ENCODE results near the gene MFNG.
"Not testable (repeated sequence)": the region's sequence is repeated elsewhere in the genome, so short reads cannot be mapped to it uniquely, and the experiment has no call there.

Gene MFNG, protein sequence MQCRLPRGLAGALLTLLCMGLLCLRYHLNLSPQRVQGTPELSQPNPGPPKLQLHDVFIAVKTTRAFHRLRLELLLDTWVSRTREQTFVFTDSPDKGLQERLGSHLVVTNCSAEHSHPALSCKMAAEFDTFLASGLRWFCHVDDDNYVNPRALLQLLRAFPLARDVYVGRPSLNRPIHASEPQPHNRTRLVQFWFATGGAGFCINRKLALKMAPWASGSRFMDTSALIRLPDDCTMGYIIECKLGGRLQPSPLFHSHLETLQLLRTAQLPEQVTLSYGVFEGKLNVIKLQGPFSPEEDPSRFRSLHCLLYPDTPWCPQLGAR

DNA sequence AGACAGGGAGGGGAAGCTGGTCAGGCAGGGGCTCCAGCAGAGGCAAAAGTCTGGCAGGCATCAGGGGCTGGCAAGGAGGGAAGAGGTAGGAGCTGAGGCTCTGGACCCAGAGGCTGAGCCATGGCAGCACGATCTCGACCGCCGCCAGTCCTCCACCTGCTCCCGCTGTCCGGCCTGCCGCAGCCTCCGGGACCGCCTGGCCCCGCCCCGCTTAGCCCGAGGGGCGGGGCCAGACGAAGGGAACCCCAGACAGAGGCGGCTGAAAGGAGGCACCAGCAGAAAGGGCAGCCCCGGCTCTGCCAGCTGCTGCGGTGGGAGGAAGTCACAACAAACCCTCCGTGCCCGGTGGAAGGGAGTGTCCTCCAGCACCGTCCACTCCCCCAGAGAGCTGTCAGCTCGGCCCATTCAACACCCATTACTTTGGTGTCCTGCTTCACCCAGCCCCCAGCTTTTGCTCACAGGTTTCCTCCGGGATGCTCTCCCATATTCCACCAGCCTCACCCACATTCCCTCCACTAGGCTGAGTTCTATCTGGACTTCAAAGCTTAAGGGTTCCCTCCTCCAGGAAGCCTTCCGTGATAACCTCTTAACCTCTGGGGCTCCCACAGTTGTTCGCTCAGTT, at the start of gene MFNG:
Gene MFNG (minus strand): TSS at position 161 of the 622 bp plus-strand sequence. CDS start 207 bp downstream, outside the sequence.
- DNase-seq = peak; percentile 45

DNA sequence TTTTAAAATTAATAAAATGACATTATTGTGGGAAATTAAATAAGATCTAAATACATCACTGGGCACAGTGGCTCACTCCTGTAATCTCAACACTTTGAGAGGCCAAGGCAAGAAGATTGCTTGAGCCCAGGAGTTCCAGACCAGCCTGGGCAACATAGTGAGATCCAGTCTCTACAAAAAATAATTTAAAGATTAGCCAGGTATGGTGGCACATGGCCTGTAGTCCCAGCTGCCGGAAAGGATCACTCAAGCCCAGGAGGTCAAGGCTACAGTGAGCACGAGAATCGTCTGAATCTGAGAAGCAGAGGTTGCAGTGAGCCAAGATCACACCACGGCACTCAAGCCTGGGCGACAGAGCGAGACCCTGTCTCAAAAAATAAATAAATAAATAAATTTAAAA, 49.0 kb upstream of the MFNG start:
- DNase-seq = no peak

- DNase-seq = no peak
Measured at GRCh38 chr22:37534445-37534844, 48.3 kb upstream of the MFNG start.

GRCh38 chr22:37533995-37534394, 47.8 kb upstream of the MFNG start:
- no peak for DNase-seq

DNA sequence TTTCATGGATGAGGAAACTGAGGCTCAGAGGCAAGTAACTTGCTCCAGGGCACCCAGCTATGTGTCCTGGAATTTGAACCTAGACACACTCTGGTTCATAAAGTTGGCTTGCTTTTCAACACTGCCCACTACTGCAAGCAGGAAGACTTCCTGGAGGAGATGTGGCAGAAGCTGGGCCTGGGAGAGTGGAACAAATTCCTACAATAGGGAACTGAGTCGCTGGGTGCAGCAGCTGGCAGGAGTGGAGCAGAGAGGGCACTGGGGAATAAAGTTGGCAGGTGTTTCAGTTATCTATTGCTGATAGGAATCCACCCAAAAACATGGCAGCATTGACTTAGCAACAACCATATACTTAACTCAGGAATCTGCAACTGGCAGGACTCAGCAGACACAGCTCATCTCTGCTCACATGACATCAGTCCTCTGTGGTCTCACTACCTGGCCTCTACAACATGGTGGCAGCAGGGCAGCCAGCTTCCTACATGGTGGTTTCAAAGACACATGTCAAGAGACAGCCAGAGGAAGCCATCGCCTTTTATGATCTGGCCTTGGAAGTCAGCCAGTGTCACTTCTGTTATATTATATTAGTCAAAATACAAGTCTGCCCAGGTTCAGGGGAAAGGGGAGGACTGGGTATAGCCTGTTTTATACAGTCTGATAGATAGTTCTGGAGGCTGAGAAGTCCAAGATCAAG, 43.6 kb upstream of the MFNG start:
- no peak for DNase-seq

DNA sequence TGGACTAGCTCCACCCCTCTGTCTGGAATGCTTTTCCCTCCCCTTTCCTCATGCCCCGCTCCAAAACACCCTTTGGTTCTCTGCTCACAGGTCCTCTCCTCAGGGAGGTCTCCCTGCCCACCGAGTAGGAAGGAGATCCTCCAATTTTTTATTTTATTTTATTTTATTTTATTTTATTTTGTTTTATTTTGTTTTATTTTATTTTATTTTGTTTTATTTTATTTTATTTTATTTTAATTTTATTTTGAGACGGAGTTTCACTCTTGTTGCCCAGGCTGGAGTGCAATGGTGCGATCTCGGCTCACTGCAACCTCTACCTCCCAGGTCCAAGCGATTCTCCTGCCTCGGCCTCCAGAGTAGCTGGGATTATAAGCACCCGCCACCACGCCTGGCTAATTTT, 41.8 kb upstream of the MFNG start:
- DNase-seq = not testable (repeated sequence)

GRCh38 chr22:37527081-37527752, 41.0 kb upstream of the MFNG start:
- DNase-seq = not testable (repeated sequence)

GRCh38 chr22:37526376-37526775, 40.2 kb upstream of the MFNG start:
- no peak for DNase-seq

- DNase-seq = no peak
Measured at GRCh38 chr22:37525746-37526350, 39.7 kb upstream of the MFNG start.

GRCh38 chr22:37525073-37525745, 39.0 kb upstream of the MFNG start:
- no peak for DNase-seq

DNA sequence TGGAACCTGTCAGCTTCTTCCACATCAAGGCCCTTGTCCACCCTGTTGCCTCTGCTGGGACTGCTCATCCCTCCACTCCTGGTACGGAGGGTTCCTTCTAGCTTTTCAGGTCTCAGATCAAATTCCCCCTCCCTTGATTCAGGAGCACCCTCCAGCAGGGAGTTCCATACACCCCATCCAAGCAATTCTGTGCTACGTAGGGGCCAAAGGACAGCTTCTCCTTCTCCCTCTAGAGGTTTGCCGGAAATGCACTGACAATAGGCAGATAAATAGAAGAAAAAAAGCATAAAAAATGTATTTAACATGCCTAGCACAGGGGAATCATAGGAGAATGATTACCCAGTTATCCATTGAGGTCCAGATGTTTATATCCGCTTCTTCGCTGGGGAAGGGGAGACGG, 36.3 kb upstream of the MFNG start:
- DNase-seq = no peak

DNA sequence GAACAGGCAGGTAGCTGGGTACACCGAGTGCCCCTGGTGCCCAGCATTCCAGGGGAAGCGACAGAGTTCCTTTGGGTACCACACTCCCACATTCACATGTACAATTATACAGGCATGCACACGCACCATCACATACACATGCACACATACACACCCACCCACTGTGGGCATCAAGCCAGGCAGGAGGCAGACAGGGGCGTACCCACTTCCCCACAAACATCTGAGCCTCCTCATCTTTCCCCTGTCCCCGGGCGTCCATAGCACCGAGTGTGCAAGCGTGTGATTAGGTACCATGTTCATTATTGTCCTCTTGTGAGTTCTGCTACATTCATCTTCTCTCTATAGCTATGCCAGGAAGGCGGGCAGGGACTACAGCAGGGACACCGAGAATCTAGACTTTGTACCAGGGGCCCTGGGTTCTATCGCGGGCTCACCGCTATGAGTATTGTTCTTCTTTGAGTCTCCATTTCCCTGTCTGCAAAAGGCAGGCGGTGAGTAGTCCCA, 35.1 kb upstream of the MFNG start:
- no peak for DNase-seq

GRCh38 chr22:37520776-37521191, 34.6 kb upstream of the MFNG start:
- no peak for DNase-seq

GRCh38 chr22:37519268-37520195, 33.3 kb upstream of the MFNG start, which contains the start of gene CARD10:
CARD10 (minus strand) TSS chr22:37519415; CDS start chr22:37519200, 215 bp downstream.
- DNase-seq = peak; percentile 53

- DNase-seq = no peak
Measured at GRCh38 chr22:37518509-37519267, 32.5 kb upstream of the MFNG start.

DNA sequence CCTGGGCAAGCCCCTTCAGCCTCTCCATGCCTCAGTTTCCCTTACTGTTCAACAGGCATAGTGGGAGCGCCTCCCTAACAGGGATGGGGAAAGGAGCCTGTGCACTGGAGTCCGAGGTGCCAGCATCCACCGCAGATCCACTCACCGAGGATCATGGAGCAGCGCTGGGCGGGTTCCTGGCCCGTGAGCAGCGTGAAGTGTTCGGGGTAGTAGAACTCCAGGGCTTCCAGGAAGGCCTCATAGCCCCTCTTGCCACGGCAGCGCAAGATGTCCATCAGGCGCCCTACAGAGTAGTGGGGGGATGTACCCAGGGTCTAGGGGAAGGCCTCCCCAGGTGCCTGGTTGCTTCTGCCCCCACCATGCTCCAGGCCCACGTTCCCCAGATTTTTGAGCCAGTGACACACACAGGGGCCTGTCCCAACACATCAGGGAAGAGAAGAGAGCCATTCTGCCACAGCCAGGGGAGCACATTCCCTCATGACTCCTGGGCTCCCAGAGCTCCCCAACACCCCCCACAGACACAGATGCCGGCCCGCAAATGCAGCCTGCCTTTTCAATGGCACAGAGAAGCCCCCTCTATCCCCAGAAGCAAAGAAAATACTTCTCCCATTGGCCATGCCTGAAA, 31.8 kb upstream of the MFNG start:
- DNase-seq = no peak

GRCh38 chr22:37516456-37516855, 30.3 kb upstream of the MFNG start:
- DNase-seq = no peak

DNA sequence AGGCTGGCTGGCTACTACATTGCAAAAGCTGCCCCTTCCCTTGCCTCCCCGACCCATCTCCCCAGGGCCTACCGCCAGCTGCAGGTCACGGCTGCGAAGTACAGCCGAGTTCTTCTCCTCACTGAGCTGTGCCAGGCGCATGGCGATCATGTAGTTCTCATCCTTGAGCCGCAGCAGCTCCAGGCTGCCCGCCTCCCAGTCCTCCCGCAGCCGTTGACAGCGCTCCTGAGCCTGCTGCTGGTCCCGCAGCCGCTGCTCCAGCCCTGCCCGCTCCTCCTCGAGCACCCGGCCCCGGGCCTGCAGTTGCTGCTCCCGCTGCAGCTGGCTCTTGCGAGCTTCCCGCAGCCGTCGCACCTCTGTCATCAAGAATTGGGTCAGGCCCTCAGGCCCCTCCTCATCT, 29.7 kb upstream of the MFNG start:
- DNase-seq = no peak

- peak; percentile 25 for DNase-seq
Measured at GRCh38 chr22:37514526-37515051, 28.4 kb upstream of the MFNG start.

Data from COR-L47 (cell line).